ENCODE results near the gene NXPH3.

DNA sequence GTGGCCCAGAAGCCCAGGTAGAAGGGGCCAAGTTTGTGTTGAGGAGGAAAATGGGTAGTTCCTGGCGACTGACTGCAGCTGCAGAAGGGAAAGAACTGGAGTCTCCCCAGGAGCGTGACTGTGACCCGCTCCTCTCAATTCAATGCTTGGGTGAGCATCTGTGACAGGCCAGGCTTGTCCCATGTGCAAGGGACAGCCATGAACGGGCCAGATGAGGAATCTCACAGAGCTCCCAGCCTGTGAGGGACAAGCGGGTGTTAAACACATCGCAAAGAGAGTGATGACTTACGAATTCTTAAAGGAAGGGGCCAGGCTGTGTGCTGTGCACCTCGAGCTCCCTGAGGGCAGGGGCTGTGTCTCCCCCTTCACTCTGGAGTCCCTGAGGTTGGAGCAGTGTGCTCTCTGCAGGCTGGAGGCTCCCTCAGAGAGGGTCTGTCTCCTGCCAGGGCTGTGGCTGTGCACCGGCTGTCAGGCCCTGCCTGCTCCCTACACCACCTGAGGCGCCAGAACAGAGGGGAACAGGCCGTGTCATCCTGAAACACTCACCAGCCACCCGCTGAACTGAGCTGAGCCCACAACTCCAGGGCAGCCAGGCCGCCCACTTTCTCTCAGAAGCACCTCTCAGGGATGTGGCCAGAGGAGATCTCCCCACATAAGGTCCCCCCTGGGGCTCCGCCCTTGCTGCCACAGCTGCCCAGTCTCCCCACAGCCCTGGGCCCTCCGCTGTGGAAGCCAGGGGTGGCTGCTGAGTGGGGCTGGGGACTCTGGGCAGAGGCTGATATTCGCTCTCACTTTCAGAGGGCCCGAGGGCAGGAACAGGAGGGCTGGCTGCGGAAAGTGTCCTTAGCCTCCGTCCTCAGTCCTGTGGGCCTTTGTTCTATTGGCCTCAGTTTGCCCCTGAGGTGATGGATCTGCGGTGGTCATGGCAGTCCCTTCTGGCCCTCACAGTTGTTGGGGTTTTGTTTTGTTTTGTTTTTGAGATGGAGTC lies 25.7 kb upstream of the NXPH3 start:
- TF ChIP-seq POLR2A (IDR thresholded peaks at IDR 0.05; ENCODE audit: low read depth, low read length) (no peak), EZH2 (IDR thresholded peaks at IDR 0.05; ENCODE audit: borderline replicate concordance, low read depth, low read length, severe bottlenecking) (no peak), FOS (IDR thresholded peaks at IDR 0.05; ENCODE audit: borderline replicate concordance, insufficient read depth, low read length) (no peak)
- TF ChIP-seq, protein P1, sequence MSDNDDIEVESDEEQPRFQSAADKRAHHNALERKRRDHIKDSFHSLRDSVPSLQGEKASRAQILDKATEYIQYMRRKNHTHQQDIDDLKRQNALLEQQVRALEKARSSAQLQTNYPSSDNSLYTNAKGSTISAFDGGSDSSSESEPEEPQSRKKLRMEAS (IDR thresholded peaks at IDR 0.05; ENCODE audit: insufficient read depth, insufficient read length) = no peak
- TF ChIP-seq, protein P2, sequence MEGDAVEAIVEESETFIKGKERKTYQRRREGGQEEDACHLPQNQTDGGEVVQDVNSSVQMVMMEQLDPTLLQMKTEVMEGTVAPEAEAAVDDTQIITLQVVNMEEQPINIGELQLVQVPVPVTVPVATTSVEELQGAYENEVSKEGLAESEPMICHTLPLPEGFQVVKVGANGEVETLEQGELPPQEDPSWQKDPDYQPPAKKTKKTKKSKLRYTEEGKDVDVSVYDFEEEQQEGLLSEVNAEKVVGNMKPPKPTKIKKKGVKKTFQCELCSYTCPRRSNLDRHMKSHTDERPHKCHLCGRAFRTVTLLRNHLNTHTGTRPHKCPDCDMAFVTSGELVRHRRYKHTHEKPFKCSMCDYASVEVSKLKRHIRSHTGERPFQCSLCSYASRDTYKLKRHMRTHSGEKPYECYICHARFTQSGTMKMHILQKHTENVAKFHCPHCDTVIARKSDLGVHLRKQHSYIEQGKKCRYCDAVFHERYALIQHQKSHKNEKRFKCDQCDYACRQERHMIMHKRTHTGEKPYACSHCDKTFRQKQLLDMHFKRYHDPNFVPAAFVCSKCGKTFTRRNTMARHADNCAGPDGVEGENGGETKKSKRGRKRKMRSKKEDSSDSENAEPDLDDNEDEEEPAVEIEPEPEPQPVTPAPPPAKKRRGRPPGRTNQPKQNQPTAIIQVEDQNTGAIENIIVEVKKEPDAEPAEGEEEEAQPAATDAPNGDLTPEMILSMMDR (IDR thresholded peaks at IDR 0.05; ENCODE audit: extremely low read depth in 1 of 2, insufficient read depth in 1 of 2, low read depth in 1 of 2, low read length in 2 of 2) = no peak

Measured in endothelial cell of umbilical vein (primary cell).